HPDE6-E6E7 (cell line): ENCODE results near the gene ACSS3.
"Not testable (repeated sequence)": the region's sequence is repeated elsewhere in the genome, so short reads cannot be mapped to it uniquely, and the experiment has no call there.

ENCODE experiments used
- DNase-seq: peaks from one replicate; pipeline ENCODE4 v3.0.0; 2011; ENCODE audit warnings: missing footprints; ENCODE audit errors: extremely low spot score

ACSS3 gene

DNA sequence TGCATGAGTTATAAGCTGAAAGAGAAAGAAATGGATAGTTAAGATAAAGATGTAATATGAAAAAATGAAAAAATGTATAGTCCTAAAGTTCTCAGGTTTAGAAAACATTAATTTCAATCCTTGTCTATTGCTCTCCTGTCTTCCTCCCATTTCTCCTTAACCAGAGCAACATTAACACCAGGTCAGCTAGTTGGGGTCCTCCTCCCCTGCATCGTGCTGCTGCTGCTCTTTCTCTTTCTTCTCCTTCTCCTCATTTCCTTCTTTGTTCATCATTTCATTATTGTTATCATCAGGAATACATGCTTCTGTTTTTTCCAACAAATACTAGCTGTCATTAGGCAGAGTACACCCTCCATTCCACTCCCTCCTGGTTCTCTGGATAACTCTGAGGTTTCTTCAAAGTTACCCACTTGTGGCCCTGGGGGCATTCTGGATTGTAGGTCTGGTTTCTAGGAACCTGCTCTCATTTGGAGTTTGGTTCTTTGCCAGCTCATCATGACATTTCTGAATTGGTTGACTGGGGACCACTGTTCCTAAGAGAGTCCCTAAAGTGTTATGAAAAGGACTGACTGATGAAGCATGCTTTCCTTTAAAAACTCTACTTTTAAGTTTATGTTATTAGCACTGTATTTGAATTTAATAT is 17.0 kb downstream of the ACSS3 start:
- DNase-seq = no peak

DNA sequence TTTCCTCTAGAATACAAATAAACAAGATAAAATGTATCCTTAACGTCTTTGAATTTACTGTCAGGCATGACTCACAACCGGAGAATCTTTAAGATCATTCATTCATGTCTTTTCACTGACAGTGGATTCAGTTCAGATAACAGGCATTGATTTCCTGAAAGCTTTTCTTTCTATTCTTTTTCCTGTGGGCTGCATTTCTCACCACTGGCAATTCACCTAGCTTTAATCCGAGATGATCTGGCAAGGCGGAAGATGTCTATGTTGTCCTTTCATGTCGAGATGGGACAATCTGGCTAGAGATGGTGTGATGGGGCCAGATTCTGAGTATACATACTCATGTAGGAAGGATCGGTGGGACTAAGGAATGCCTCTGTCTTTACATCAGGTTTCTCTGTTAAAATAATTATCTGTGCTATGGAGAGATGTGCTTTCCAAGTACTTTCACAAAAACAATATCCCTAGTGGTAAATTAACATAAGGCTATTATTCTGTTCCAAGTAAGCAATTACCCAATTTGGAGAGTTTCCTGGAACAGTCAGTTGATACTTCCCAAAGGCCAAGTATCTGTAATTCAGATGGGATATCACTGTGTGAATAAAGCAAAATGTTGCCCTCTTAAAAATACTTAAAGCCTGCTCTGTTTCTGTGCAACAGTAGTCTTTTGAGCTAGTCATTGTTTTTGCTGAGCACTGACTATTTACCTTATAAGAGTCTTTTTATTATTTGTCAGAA is 17.8 kb downstream of the ACSS3 start:
- DNase-seq = no peak

DNA sequence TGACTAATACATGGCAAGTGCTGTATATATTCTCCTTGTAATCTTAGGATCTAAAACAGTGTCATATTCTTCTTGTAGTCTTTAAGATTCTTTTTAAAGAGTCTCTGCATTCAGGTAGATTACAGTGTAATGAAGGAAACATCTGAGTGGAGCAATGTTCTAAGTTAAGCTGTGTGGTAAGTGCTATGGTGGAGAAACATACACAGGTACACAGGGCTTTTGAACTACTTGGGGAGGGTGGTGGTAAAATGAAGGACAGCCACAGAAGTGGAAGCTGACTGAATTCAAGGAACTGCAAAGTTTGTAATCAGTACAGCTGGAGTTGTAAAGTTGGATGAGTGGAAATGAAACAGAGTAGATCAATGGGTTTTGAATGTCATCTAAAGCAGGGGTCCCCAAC is 27.8 kb downstream of the ACSS3 start:
- DNase-seq = no peak

DNA sequence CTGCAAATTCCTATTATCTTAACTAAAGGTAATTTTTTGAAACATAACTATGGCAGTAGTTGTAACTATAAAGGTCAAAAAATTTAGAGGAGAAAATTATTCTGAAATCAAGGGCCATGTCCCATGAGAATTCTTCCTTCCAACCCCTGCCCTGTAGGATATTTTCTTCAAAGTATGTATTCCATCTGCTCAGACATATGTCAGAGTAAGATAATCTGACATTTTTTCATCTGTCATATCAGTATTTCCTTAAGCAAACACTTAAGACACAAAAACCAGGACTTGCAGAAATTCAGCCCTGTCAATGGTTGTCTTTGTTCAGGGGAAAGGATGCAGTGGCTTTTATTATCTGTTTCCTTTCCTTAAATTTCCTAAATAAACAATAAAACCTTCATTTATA is 36.3 kb downstream of the ACSS3 start:
- no peak for DNase-seq

DNA sequence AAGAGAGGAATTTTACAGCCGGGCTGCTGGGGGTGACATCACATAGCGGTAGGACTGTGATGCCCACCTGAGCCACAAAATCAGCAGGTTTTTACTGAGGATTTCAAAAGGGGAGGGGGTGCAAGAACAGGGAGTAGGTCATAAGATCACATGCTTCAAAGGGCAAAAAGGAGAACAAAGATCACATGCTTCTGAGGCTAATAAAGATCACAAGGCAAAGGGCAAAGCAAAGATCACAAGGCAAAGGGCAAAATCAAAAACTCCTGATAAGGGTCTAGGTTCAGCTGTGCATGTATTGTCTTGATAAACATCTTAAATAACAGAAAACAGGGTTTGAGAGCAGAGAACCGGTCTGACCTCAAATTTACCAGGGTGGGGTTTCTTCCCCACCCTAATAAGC is 41.2 kb downstream of the ACSS3 start:
- not testable (repeated sequence) for DNase-seq

DNA sequence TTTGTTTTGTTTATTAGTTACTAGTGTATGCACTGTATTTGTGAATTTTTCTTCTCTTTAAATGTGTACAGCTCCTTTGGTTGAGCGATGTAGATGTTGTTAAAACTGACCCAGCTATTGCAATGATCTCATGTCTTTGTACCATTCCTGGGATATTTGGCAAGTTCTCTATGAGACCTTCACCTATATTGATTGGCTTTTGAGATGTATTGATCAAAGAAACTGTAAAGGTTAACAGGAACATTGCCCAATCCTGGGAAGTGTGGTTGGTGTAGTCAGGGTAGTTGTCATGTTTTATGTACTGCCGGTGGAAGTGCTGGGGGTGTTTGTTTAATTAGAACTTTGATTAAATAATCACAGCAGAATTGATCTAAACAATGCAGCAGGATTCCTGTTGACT is 43.1 kb downstream of the ACSS3 start:
- DNase-seq = no peak

DNA sequence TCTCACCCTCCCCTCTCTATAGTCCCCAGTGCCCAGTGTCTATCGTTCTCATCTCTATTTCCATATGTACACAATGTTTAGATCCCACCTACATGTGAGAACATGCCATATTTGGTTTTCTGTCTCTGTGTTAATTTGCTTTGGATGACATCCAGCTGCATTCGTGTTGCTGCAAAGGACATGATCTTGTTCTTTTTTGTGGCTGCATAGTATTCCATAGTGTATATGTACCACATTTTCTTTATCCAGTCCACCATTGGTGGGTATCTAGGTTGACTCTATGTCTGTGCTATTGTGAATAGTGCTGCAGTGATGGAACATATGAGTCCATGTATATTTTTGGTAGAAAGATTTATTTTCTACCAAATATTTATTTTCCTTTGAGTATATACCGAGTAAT is 45.7 kb downstream of the ACSS3 start:
- no peak for DNase-seq

DNA sequence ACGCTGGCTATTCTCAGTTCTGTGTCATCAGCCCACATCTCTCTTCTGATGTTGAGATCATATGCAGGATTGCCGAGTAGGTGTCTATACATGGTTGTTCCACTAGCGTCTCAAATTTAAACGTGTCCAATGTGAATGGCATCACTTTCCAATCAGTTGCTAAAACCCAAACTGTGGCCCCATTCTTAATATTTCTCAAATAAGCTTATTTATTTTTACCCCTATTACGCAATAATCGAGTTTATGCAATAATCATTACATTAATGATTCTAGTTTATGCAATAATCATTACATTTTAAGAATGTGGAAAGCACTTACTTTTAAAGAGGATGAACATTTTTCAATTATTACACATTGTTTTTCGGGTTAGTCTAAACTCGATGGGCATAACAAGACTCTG is 47.8 kb downstream of the ACSS3 start:
- no peak for DNase-seq

DNA sequence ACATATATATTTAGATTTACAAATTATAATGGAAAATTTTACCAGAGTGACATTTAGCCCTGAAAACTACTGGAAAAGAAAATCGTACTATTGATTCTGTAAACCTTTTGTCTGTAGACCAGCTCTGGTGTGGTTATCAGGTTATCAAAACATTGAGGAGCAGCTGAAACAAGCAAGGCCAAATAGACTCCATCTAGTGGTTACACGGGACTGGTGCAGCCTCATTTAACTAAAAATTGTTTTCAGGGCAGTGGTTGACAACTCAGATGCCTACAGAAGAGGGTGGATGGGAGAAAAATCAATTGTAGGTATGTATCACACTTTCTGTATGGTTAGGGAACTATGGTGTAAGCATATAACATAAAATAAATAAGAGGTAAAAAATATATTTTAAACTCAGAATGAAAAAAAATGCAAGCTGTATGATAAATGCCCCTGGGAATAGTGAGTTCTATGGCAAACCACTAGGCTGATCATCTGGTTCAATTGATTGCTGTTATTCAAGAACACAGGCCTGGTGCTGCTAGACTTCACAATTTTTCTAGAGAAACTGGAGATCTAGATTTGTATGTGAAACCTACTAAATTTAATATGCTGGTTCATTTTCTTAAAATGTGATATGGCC is 51.2 kb downstream of the ACSS3 start:
- peak; percentile 34 for DNase-seq

DNA sequence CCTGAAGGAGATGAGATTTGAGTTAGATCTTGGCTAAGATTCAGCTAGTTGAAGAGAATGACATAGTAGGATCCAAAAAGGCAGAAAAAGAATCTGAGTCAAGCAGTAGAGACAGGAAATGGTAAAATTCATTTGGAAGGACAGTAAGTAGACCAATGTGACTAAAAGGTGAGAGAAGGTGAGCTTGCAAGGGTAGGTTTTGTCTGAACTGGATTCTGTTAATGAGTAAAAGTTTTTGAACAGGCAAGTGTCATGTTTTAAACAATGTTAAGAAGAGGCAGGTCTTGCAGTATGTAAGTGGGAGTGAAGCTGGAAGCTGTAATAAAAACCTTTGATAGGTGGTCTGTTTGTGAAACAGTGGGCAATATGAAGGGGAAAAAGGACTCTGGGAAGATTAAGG is 58.6 kb downstream of the ACSS3 start:
- no peak for DNase-seq

DNA sequence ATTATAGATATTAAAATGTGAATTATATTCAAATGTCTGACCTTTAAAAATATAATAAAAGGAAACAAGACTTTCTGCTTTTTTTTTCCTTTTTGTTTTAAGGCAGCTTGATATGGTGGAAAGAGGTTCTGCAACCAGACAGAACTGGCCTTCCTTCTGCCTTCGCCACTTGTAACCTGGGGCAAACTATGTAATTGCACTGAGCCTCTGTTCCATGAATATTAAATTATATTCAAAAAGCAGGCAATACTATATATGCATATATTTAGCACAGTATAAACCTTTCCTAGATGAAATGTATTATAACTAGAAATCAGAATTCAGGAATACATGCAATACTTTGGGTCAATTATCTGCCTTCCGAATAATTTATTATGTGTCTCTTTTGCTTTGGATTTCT is 59.9 kb downstream of the ACSS3 start:
- DNase-seq = no peak

DNA sequence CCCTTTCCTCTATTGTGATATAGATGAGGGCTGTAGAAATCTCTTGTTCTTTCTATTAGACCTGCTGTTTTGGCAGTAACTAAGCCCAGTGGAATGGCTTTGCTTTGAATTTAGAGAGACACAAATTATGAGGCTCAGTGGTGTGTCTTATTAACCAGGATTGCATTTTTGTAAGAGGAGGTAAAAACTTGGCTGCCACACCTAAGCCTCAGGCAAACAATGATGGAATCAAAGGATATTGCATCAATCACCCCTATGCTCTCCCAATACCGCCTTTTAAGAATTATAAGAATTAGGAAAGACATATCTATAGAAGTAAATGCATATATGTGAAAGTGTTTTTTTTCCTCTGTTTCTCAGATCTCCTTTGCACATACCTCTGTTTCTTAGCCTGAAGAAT is 63.3 kb downstream of the ACSS3 start:
- no peak for DNase-seq

DNA sequence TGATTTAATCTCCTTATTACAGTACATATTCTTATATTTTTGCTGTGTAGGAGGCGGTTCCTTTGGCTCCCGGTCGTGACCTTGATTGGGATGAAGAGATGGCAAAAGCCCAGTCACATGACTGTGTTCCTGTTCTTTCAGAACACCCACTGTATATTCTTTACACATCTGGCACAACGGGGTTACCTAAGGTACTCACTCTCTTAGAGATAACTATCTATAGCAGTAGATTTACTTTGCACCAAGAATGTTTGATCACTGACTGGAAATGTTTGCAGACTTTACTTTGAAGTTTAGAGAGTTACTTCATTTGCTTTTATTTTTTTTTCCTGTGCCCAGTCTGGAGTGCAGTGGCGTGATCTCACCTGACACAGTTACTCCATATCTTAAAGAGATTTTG is 65.2 kb downstream of the ACSS3 start:
- DNase-seq = no peak

DNA sequence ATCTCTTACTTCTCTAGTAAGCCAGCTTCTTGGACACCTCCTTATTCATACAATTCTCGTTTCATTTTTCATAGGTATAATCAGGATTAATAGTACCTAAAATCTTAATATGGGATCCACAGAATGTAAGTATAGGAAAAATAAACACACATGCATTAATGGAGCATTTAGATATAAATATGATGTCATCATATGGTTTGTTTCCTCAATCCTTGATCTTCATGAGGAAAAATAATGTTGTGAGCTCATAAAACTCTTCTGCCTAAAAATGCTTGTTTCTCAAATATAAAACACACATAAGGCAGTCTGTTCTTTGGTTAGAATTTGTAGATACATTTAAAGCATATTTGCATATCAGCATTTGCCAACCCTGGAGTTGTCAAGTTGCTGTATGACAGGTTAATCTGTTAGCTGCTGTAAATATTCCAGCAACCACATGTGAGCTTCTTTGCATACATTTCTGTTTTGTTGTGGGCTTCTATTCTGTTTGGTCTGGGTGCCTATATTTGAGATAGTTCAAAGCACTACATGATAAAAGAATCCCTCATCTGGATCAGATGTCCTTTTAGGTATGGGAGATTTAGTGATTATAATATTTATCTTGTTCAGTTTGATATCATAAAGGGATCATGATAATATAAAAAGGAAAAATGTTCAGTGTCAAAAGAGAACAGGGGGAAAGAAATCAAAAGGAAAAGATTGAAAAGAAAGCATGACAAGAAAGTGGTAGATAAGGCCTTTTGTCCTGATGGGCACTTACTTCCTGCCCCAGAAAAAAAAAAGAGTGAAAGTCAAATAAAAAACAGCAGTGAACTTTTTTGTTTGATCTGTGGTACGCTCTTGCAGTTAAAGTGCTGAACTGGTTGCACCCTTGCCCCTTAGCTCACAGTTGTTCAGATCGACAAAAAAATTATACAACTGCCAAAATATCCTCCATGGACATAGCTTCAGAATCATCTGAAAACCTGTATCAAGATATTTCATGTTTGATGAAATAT is 68.6 kb downstream of the ACSS3 start:
- DNase-seq = no peak

DNA sequence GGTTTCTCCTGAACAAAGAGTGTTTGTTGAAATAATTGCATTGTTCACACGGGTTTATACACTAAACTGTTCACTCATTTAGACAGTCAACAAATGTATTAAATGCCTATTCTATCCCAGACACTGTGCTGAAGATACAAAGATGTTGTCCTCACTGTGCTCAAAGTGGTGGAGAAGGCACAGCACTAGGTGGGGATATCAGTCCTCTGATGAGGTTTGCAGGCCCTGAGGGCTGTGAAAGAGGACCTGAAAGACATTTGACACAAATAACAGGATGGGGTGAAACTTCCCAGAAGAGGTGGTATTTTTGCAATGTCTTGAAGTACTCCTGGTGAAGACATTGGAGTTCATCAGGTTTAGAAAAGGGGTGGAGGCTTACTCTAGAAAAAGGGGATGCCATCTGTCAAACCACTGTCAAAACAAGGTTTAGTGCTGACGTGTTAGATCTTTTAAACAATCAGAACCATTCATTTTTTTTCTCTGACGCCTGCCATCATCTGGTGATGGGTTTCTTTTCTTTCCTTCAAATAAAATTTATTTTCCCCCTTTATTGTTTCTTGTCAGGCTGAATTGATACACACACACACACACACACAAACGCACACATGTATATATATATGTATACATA is 69.5 kb downstream of the ACSS3 start:
- no peak for DNase-seq

DNA sequence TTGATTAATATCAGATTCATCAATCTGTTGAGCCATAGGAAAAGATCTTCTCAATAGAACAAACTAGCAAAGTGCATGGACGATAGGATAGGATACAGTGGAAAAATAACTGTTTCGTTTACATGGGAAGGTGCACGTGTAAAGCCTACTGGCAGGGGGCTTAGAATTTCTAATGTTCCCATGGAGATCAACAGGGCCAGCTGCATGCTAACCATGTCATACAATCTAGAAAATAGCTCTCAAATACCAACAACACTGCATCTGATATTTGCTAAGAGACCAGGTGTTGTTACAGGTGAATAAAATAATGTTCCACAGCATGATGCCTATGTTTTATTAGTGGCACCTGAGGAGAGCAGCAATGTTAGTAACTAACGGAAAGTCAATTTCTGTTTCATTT is 72.5 kb downstream of the ACSS3 start:
- DNase-seq = no peak

DNA sequence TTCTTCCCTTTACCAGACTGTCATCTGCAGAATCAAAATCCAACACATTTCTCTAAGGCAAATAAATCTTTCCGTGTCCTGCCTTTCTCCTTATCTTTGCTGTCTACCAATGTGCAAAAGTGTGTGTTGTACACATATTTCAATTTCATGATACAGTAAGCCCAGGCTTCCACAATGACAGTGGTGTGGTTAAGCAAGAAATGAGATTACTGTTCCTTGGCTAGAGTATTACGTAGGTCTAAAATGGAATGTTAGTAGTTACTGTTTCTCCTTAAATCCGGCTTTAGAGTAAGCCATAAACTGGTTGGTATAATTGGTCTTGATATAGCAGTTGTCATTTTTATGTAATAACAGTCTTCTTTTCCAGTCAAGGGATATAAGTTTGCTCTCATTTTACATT is 82.0 kb downstream of the ACSS3 start:
- no peak for DNase-seq

DNA sequence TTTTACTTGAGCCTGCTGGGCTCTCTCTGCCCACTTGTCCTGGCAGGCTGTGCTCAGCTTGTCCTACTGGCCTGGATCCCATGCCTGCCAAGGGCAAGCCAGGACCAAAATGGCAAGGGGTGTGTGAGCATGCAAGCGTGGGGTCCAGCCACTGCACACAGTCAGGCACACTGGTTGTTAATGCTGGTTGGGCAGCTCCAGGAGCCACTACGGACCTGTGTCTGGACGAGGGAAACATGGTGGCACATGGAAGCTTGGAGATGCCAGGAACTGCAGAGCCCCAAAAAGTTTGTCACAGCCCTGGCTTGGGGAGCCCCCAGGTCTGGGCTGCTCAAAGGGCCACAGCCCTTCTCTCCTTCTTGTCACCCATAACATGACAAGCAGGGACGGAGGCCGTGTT is 83.8 kb downstream of the ACSS3 start:
- no peak for DNase-seq

DNA sequence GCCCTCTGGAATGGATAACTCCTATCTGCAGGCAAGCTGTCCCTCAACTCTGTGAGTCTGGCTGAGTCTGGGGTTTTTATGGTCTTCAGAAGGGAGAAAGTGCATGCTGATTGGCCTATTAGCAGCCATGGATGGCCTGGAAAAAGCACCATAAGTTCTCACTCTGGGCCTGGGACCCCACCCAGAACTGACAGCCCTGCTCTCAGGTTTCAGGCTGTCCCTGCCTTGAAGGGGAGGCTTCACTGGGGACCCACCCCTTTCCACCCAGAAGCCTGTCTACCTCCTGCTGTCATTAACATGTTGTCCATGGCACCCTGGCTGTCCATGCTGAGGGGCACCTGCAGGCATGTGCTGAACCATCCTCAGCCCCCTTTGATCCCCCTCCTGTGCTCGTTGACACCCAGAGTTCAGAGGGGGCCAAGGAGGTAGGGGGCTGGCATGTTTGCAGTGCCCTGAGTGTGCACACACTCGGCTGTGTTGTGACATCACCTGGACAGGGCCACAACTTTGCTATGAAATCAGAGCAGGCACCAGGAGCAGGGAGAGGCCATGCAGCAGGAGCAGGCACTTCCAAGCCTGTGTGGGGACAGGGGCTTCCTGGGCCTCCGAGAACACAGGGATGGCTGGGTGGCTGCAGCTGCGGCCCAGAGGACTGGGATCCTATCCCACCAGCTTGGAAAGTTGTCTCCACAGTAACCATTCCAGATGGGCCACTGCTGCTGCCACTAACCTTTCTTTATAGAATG is 84.7 kb downstream of the ACSS3 start:
- DNase-seq = no peak

DNA sequence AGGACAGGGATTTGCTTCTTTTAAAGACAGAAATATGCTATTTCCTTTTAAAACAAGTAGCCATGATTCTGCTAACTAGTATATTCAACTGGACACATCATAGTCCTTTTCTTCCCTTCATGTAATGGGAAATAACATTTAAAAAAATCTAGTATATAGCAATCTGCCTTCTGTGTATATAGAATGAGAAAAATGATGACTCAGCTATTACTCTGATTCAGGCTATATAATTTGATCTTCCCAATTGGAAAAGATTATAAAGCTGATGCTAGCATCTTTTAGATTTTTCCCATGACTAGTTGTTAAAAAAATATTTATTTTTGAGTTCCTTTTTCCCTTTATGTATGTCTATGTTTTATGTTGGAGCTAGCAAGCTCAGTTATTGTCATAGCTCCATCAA is 86.9 kb downstream of the ACSS3 start:
- DNase-seq = no peak

DNA sequence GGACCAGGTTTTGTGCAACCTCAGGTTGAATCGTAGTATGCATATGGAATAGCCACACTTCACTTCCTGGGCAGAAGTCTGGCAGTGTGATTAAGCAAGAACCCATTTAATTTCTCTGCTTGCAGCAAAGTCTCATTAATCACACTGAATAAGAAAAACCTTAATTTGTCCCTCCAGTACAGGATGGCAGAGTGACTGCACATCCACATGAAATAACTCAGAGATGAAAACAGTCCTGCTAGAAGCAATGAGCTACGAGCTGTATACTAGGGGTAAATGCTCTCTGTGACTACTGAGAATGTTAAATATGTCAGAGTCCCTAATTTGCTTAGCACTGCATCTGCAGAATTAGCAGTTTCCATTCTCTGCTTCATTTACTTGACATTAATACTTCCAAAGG is 88.9 kb downstream of the ACSS3 start:
- DNase-seq = no peak
